ENCODE measurements around the gene CELA3A.
"Not testable (repeated sequence)": the region's sequence is repeated elsewhere in the genome, so short reads cannot be mapped to it uniquely, and the experiment has no call there.

DNA sequence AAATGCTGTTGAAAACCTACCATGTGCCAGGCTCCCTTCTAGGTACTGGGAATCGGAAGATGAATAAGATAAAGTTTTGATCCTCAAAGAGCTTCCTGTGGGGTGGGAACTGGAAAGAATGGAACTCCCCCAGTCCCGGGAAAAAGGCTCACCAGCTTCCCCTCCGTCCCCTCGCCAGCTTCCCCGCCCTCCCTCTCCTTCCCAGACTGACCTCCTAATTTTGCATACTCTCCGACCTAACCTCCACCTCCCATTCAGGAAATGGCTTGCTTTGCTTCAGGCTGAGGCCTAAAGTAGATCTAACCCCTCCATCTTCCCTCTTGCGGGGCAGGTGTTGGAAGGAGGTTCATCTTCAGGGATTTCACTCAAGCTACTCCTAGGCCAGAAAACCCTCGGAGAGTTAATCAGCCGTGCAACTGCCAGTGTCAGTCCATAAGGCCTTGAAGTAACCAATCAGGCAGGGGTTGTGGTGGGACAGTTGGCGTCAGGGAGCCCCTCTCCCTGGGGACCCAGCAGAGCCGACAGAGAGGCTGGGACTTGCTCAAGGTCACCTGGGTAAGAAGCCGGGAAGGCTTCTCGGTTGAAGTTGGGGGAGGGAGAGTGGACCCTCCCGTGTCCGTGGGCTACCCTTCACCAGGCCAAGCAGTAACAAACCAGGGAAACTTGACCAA is 2.7 kb upstream of the CELA3A start:
- TF ChIP-seq CTCF (IDR thresholded peaks at IDR 0.05); POLR2AphosphoS5 (IDR thresholded peaks at IDR 0.05); POLR2A (IDR thresholded peaks at IDR 0.05); EP300 (IDR thresholded peaks at IDR 0.05; ENCODE audit: low read depth): not testable (repeated sequence)
